Hepatocyte (in vitro differentiated cells): Measurements from ENCODE around the gene SKA2.

Source experiments
- EZH2 ChIP-seq: fragments of 200-600 bp; sonication (generic); IDR thresholded peaks from 2 replicates; pipeline ENCODE4 v1.6.1; 2016; ENCODE audit warnings: antibody characterized with exemption, mild to moderate bottlenecking, borderline replicate concordance
- TF ChIP-seq, protein P1 (sequence below): fragments of 200-600 bp; sonication (generic); IDR thresholded peaks from 2 replicates; pipeline ENCODE4 v1.5.1; 2016; ENCODE audit warnings: antibody characterized with exemption, mild to moderate bottlenecking; ENCODE audit not compliant: poor library complexity

- TF ChIP-seq, protein P1, sequence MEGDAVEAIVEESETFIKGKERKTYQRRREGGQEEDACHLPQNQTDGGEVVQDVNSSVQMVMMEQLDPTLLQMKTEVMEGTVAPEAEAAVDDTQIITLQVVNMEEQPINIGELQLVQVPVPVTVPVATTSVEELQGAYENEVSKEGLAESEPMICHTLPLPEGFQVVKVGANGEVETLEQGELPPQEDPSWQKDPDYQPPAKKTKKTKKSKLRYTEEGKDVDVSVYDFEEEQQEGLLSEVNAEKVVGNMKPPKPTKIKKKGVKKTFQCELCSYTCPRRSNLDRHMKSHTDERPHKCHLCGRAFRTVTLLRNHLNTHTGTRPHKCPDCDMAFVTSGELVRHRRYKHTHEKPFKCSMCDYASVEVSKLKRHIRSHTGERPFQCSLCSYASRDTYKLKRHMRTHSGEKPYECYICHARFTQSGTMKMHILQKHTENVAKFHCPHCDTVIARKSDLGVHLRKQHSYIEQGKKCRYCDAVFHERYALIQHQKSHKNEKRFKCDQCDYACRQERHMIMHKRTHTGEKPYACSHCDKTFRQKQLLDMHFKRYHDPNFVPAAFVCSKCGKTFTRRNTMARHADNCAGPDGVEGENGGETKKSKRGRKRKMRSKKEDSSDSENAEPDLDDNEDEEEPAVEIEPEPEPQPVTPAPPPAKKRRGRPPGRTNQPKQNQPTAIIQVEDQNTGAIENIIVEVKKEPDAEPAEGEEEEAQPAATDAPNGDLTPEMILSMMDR = no peak
- TF ChIP-seq EZH2 = no peak
These were observed 43.4 kb downstream of the SKA2 start for GRCh38 chr17:59111539-59111938.
